GM12878 (cell line): ENCODE data around the gene SERINC5.

Experiments
- CREB1 ChIP-seq: IDR thresholded peaks from 2 replicates; pipeline ENCODE4 v1.6.1; 2012; ENCODE audit warnings: low read depth, mild to moderate bottlenecking, inconsistent platforms
- EED ChIP-seq: sonication (generic); IDR thresholded peaks from 2 replicates; pipeline ENCODE4 v1.6.1; 2016; ENCODE audit warnings: antibody characterized with exemption, low read depth
- LARP7 ChIP-seq: fragments of 450-650 bp; IDR thresholded peaks from 2 replicates; pipeline ENCODE4 v1.6.1; 2017; ENCODE audit warnings: mild to moderate bottlenecking
- NFYB ChIP-seq: IDR thresholded peaks from 2 replicates; pipeline ENCODE4 v1.6.1; 2011; ENCODE audit warnings: low read depth, mild to moderate bottlenecking, low read length, improper control_type of control experiment, moderate library complexity; ENCODE audit not compliant: insufficient read depth
- POLR2A ChIP-seq: IDR thresholded peaks from 2 replicates; pipeline ENCODE4 v1.6.1; 2011; ENCODE audit warnings: low read depth, mild to moderate bottlenecking, low read length
- SMC3 ChIP-seq: IDR thresholded peaks from 2 replicates; pipeline ENCODE4 v1.6.1; 2011; ENCODE audit warnings: low read length, improper control_type of control experiment, borderline replicate concordance
- TF ChIP-seq, protein P1 (sequence below): fragments of 450-650 bp; formaldehyde crosslinking; IDR thresholded peaks from 2 replicates; pipeline ENCODE4 v1.5.0; 2022; ENCODE audit warnings: mild to moderate bottlenecking, missing genetic modification characterization
- TF ChIP-seq, protein P2 (sequence below), 3 experiments: IDR thresholded peaks in 2 of 3; conservative IDR thresholded peaks in 1 of 3; 2 replicates each; pipeline ENCODE4 v1.5.1; 2011; ENCODE audit warnings: low read depth in 3 of 3, low read length in 3 of 3, mild to moderate bottlenecking in 3 of 3, control low read depth in 2 of 3, moderate library complexity in 2 of 3, inconsistent platforms in 1 of 3, mixed read lengths in 1 of 3; ENCODE audit not compliant: control insufficient read depth in 2 of 3, insufficient read depth in 1 of 3; ENCODE audit errors: extremely low read depth in 1 of 3
- TF ChIP-seq, protein P3 (sequence below): IDR thresholded peaks from 2 replicates; pipeline ENCODE4 v1.6.1; 2012; ENCODE audit warnings: low read depth, low read length, improper control_type of control experiment

DNA sequence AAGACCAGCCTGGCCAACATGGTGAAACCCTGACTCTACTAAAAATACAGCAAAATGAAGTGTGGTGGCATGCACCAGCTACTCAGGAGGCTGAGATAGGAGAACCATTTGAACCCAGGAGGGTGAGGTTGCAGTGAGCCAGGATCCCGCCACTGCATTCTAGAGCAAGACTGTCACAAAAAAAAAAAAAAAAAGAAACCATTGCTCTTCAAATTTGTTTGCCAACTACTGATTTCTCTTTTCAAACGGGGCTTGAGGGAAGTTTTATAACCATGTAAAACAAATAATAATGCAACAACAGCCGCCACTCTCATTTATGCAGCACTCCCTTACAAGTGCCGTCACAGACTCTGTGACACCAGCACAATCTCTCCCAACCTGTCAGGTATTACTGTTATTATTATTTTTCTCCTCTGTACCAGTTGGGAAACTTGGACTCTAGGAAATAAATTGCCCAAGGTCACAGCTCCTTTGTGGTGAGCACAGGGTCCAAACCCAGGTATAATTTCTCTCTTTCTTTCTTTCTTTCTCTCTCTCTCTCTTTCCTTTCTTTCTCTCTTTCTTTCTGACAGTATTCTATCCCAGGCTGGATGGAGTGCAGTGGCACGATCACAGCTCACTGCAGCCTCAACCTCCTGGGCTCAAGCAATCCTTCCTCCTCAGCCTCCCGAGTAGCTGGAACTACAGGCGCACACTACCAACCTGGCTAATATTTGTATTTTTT is 25.4 kb downstream of the SERINC5 start:
- TF ChIP-seq, protein P1, sequence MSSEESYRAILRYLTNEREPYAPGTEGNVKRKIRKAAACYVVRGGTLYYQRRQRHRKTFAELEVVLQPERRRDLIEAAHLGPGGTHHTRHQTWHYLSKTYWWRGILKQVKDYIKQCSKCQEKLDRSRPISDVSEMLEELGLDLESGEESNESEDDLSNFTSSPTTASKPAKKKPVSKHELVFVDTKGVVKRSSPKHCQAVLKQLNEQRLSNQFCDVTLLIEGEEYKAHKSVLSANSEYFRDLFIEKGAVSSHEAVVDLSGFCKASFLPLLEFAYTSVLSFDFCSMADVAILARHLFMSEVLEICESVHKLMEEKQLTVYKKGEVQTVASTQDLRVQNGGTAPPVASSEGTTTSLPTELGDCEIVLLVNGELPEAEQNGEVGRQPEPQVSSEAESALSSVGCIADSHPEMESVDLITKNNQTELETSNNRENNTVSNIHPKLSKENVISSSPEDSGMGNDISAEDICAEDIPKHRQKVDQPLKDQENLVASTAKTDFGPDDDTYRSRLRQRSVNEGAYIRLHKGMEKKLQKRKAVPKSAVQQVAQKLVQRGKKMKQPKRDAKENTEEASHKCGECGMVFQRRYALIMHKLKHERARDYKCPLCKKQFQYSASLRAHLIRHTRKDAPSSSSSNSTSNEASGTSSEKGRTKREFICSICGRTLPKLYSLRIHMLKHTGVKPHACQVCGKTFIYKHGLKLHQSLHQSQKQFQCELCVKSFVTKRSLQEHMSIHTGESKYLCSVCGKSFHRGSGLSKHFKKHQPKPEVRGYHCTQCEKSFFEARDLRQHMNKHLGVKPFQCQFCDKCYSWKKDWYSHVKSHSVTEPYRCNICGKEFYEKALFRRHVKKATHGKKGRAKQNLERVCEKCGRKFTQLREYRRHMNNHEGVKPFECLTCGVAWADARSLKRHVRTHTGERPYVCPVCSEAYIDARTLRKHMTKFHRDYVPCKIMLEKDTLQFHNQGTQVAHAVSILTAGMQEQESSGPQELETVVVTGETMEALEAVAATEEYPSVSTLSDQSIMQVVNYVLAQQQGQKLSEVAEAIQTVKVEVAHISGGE (CRISPR knock-in tag) = no peak
- TF ChIP-seq NFYB (no peak), LARP7 (no peak), EED (no peak), SMC3 (no peak), CREB1 (no peak), POLR2A (no peak)
- TF ChIP-seq, protein P2, sequence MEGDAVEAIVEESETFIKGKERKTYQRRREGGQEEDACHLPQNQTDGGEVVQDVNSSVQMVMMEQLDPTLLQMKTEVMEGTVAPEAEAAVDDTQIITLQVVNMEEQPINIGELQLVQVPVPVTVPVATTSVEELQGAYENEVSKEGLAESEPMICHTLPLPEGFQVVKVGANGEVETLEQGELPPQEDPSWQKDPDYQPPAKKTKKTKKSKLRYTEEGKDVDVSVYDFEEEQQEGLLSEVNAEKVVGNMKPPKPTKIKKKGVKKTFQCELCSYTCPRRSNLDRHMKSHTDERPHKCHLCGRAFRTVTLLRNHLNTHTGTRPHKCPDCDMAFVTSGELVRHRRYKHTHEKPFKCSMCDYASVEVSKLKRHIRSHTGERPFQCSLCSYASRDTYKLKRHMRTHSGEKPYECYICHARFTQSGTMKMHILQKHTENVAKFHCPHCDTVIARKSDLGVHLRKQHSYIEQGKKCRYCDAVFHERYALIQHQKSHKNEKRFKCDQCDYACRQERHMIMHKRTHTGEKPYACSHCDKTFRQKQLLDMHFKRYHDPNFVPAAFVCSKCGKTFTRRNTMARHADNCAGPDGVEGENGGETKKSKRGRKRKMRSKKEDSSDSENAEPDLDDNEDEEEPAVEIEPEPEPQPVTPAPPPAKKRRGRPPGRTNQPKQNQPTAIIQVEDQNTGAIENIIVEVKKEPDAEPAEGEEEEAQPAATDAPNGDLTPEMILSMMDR (IDR thresholded peaks at IDR 0.05 in 2 of 3, conservative IDR thresholded peaks at IDR 0.05 in 1 of 3; ENCODE audit: control insufficient read depth in 2 of 3, extremely low read depth in 1 of 3, insufficient read depth in 1 of 3, low read depth in 3 of 3, low read length in 3 of 3) = no peak
- TF ChIP-seq, protein P3, sequence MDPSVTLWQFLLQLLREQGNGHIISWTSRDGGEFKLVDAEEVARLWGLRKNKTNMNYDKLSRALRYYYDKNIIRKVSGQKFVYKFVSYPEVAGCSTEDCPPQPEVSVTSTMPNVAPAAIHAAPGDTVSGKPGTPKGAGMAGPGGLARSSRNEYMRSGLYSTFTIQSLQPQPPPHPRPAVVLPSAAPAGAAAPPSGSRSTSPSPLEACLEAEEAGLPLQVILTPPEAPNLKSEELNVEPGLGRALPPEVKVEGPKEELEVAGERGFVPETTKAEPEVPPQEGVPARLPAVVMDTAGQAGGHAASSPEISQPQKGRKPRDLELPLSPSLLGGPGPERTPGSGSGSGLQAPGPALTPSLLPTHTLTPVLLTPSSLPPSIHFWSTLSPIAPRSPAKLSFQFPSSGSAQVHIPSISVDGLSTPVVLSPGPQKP = no peak
